PC-3 (cell line): ENCODE data around the gene CCL4.

ENCODE experiments used
- CTCF ChIP-seq: fragments of 300-600 bp; sonication (generic); conservative IDR thresholded peaks from 2 replicates; pipeline ENCODE4 v1.5.1; 2017; ENCODE audit warnings: antibody characterized with exemption, low read depth, mild to moderate bottlenecking, low read length
- EZH2 ChIP-seq: fragments of 300-600 bp; sonication (generic); IDR thresholded peaks from one replicate; pipeline ENCODE4 v1.6.1; 2017; ENCODE audit warnings: antibody characterized with exemption, mild to moderate bottlenecking, low read length; ENCODE audit not compliant: unreplicated experiment

- no peak for TF ChIP-seq CTCF
- TF ChIP-seq EZH2: no peak
Measured at GRCh38 chr17:36117505-36118382, 14.1 kb downstream of the CCL4 start.
